GM21381 (cell line): ENCODE measurements around the gene PRSS2.

ENCODE experiments used
- ATAC-seq: cut with Tn5 transposase; IDR thresholded peaks from one replicate; pipeline ENCODE4 v1.9.1; 2021; ENCODE audit warnings: mild to moderate bottlenecking, moderate library complexity; ENCODE audit not compliant: unreplicated experiment

The PRSS2 gene

DNA sequence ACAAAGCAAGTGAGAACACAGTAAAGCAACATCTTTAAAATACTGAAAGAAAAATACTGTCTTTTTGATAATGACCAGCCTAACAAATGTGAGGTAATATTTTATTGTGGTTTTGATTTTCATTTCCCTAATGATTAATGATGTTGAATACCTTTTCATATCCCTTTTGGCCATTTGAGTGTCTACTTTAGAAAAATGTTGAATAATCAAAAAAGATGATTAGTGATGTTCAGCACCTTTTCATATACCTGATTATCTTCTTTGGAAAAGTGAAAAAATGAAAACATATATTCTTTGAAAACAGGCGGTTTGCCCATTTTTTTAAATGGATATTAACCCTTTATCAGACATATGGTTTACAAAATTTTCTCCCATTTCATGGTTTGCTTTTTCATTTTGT, 51.9 kb downstream of the PRSS2 start:
- ATAC-seq: no peak
